Endothelial cell (in vitro differentiated cells): ENCODE results near the gene B3GALT4. TPM values are rescaled to one million over a fixed set of nuclear protein-coding genes. Genes with fewer than 3 reads are reported as not detected.

Source experiments
- DNase-seq: peaks from one replicate; pipeline ENCODE4 v3.0.0; 2021; ENCODE audit warnings: low spot score
- H3K27ac Mint-ChIP-seq: one replicate; pipeline ENCODE4 v1.8.0; 2021; ENCODE audit warnings: mixed read lengths, inconsistent platforms; ENCODE audit not compliant: unreplicated experiment
- H3K27me3 Mint-ChIP-seq: one replicate; pipeline ENCODE4 v1.8.0; 2021; ENCODE audit warnings: mild to moderate bottlenecking, moderate library complexity, mixed read lengths, inconsistent platforms; ENCODE audit not compliant: unreplicated experiment
- H3K36me3 Mint-ChIP-seq: one replicate; pipeline ENCODE4 v1.8.0; 2021; ENCODE audit warnings: mild to moderate bottlenecking, low read depth, mixed read lengths, inconsistent platforms; ENCODE audit not compliant: unreplicated experiment
- H3K4me1 Mint-ChIP-seq: one replicate; pipeline ENCODE4 v1.8.0; 2021; ENCODE audit warnings: mild to moderate bottlenecking, mixed read lengths, inconsistent platforms; ENCODE audit not compliant: unreplicated experiment
- H3K4me3 Mint-ChIP-seq: one replicate; pipeline ENCODE4 v1.8.0; 2021; ENCODE audit warnings: mild to moderate bottlenecking, mixed read lengths, inconsistent platforms; ENCODE audit not compliant: unreplicated experiment
- H3K9me3 Mint-ChIP-seq: one replicate; pipeline ENCODE4 v1.8.0; 2021; ENCODE audit warnings: mixed read lengths, inconsistent platforms; ENCODE audit not compliant: unreplicated experiment
- CTCF ChIP-seq: fragments of 200-600 bp; sonication (generic); IDR thresholded peaks from one replicate; pipeline ENCODE4 v1.5.0; 2021; ENCODE audit warnings: antibody characterized with exemption; ENCODE audit not compliant: unreplicated experiment
- total RNA-seq: library from RNA; stranded (reverse); fragmentation: NEBNext Ultra II Directional; extraction: Animal tissue kit (Norgen Biotek cat#: 25700); gene quantifications from one replicate; pipeline ENCODE4 v1.2.1, GENCODE V29; 2021; ENCODE audit not compliant: unreplicated experiment

B3GALT4 gene
- total RNA-seq, 1 donor from 2014 or later = 3.8 TPM

GRCh38 chr6:33288921-33289783 is 12.2 kb downstream of the B3GALT4 start, which contains the start of the genes PFDN6 and WDR46:
Gene PFDN6 (plus strand): TSS chr6:33289601. CDS start chr6:33289857, 256 bp downstream.
Gene WDR46 (minus strand): TSS chr6:33289239. CDS start chr6:33289170, 69 bp downstream.
- peaks cover 9% of the 10 kb centered on the region for H3K27me3 Mint-ChIP-seq
- H3K9me3 Mint-ChIP-seq = no peaks in the 10 kb centered on the region
- peak; percentile 63 for DNase-seq
- H3K36me3 Mint-ChIP-seq = peaks cover 33% of the 10 kb centered on the region
- H3K27ac Mint-ChIP-seq = peak within 1 kb of the TSS; percentile 81
- no peak for TF ChIP-seq CTCF
- peak within 1 kb of the TSS; percentile 95 for H3K4me3 Mint-ChIP-seq
- H3K4me1 Mint-ChIP-seq = peaks cover 41% of the 10 kb centered on the region

- Mint-ChIP-seq H3K27me3 (peaks cover 10% of the 10 kb centered on the region), H3K27ac (peak overlapping the region; percentile 81), H3K4me1 (peaks cover 44% of the 10 kb centered on the region), H3K4me3 (peak overlapping the region; percentile 95), H3K9me3 (no peaks in the 10 kb centered on the region), H3K36me3 (peaks cover 32% of the 10 kb centered on the region)
- no peak for DNase-seq
- TF ChIP-seq CTCF = no peak
Measured at GRCh38 chr6:33289784-33290315, 12.9 kb downstream of the B3GALT4 start.

DNA sequence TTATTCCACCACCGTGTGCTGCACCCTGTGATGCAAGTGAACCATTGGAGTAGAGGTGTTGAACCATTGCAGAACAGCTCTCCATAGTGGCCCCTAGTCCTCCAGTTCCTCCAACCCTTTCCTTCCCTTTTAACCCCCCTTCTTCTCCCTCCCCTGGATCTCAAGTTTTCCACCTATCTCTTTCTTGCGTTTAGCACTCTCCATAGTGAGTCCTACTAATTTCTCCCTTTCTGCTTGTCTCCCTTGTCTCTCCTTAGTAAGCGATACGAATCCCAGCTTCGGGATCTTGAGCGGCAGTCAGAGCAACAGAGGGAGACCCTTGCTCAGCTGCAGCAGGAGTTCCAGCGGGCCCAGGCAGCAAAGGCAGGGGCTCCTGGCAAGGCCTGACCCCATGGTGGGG is 13.5 kb downstream of the B3GALT4 start:
- TF ChIP-seq CTCF = no peak
- Mint-ChIP-seq H3K4me1 (peaks cover 44% of the 10 kb centered on the region), H3K27ac (peak overlapping the region; percentile 81), H3K9me3 (no peaks in the 10 kb centered on the region), H3K27me3 (peaks cover 10% of the 10 kb centered on the region), H3K36me3 (peaks cover 33% of the 10 kb centered on the region), H3K4me3 (peak overlapping the region; percentile 95)
- no peak for DNase-seq

- H3K4me1 Mint-ChIP-seq = peaks cover 43% of the 10 kb centered on the region
- H3K36me3 Mint-ChIP-seq = peaks cover 22% of the 10 kb centered on the region
- DNase-seq = no peak
- H3K4me3 Mint-ChIP-seq = peak overlapping the region; percentile 74
- no peak for TF ChIP-seq CTCF
- H3K27me3 Mint-ChIP-seq = peaks cover 28% of the 10 kb centered on the region
- no peaks in the 10 kb centered on the region for H3K9me3 Mint-ChIP-seq
- H3K27ac Mint-ChIP-seq = peak overlapping the region; percentile 68
Measured at GRCh38 chr6:33292996-33293682, 16.2 kb downstream of the B3GALT4 start.
